Measurements from ENCODE around the gene ELOB.

The ELOB gene

GRCh38 chr16:2773188-2773968, 3.7 kb downstream of the ELOB start:
- H4K20me1 ChIP-seq (ENCODE audit: insufficient read depth, low read length): peaks cover 69% of the 10 kb centered on the region
- no peak overlapping the region for H3K4me2 ChIP-seq (ENCODE audit: insufficient read depth, low read length)
- 0 out of 2 replicates have a peak overlapping the region, but pooled peaks have one; percentile 24 for H3K27ac ChIP-seq (ENCODE audit: low read length)
- no peaks in the 10 kb centered on the region for H3K27me3 ChIP-seq (ENCODE audit: insufficient read depth, low read length, poor library complexity)
- no peak overlapping the region for H3K4me3 ChIP-seq (ENCODE audit: low read depth in 1 of 2, low read length in 2 of 2)
- H3K36me3 ChIP-seq (ENCODE audit: insufficient read depth, low read length): peaks cover 71% of the 10 kb centered on the region
- ATAC-seq (ENCODE audit: insufficient read depth, low read depth): no peak
- H3K9me3 ChIP-seq (ENCODE audit: insufficient read depth, low read length, severe bottlenecking): no peaks in the 10 kb centered on the region
- TF ChIP-seq EZH2 (IDR thresholded peaks at IDR 0.05; ENCODE audit: borderline replicate concordance, low read depth, low read length, severe bottlenecking): no peak
- TF ChIP-seq, protein P1, sequence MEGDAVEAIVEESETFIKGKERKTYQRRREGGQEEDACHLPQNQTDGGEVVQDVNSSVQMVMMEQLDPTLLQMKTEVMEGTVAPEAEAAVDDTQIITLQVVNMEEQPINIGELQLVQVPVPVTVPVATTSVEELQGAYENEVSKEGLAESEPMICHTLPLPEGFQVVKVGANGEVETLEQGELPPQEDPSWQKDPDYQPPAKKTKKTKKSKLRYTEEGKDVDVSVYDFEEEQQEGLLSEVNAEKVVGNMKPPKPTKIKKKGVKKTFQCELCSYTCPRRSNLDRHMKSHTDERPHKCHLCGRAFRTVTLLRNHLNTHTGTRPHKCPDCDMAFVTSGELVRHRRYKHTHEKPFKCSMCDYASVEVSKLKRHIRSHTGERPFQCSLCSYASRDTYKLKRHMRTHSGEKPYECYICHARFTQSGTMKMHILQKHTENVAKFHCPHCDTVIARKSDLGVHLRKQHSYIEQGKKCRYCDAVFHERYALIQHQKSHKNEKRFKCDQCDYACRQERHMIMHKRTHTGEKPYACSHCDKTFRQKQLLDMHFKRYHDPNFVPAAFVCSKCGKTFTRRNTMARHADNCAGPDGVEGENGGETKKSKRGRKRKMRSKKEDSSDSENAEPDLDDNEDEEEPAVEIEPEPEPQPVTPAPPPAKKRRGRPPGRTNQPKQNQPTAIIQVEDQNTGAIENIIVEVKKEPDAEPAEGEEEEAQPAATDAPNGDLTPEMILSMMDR (IDR thresholded peaks at IDR 0.05; ENCODE audit: borderline replicate concordance, extremely low read depth, low read length, poor library complexity, severe bottlenecking): no peak
- no peak overlapping the region for H2AFZ ChIP-seq (ENCODE audit: low read depth, low read length)
- no peak for DNase-seq
- no peak overlapping the region for H3K9ac ChIP-seq (ENCODE audit: low read depth, low read length)
- peaks cover 65% of the 10 kb centered on the region for H3K79me2 ChIP-seq (ENCODE audit: insufficient read depth, low read length)
- peaks cover 27% of the 10 kb centered on the region for H3K4me1 ChIP-seq (ENCODE audit: insufficient read depth, low read length)

DNA sequence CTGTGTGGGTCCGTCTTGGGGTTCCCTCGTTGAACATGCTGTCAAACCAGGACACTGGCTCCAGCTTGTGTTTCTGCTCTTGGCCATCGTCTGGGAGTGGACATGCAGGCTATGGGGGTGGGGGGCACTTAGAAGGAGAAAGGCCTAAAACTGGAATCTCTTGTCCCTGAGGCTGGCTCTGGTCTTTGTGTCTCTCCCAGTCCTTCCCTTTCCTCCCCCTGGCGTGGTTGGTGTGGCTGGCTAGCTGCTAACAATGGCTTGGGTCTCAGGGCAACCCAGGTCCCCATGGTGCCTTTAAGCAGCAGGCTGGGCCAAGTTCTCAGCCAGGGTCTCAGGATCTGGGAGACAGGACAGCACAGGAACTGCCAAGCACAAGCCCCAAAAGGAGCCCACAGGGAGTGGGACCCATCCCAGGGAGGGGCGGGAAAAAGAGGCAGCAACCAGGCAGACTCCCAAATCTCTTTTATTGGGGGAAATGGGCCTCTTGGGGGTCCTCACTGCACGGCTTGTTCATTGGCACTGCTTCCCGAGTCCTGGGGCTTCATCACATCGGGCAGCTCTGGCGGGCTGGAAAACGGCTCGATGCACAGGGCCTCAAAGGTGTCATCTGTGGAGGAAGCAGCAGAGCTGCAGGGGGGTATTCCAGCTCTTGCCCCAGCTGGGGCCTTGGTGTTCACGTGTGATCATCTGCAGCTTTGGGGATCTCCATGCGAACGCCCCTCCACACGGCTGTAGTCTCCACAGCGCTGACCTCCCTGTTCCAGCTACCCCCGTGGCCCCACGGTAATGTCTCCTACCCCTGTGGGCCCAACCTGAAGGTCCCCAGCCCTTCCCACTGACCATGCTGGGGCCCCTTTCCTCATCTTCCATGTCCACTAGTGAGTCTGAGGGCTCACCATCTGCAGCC, 5.3 kb downstream of the ELOB start:
- peaks cover 22% of the 10 kb centered on the region for H3K4me1 ChIP-seq (ENCODE audit: insufficient read depth, low read length)
- H3K4me3 ChIP-seq (ENCODE audit: low read depth in 1 of 2, low read length in 2 of 2): no peak overlapping the region
- no peaks in the 10 kb centered on the region for H3K27me3 ChIP-seq (ENCODE audit: insufficient read depth, low read length, poor library complexity)
- peaks cover 87% of the 10 kb centered on the region for H3K36me3 ChIP-seq (ENCODE audit: insufficient read depth, low read length)
- TF ChIP-seq EZH2 (IDR thresholded peaks at IDR 0.05; ENCODE audit: borderline replicate concordance, low read depth, low read length, severe bottlenecking): no peak
- TF ChIP-seq, protein P1 (IDR thresholded peaks at IDR 0.05; ENCODE audit: borderline replicate concordance, extremely low read depth, low read length, poor library complexity, severe bottlenecking): no peak
- H3K4me2 ChIP-seq (ENCODE audit: insufficient read depth, low read length): no peak overlapping the region
- no peak overlapping the region for H3K27ac ChIP-seq (ENCODE audit: low read length)
- H3K79me2 ChIP-seq (ENCODE audit: insufficient read depth, low read length): peaks cover 64% of the 10 kb centered on the region
- no peak for DNase-seq
- 0 out of 3 replicates have a peak, but pooled peaks have one; percentile 4 for ATAC-seq (ENCODE audit: insufficient read depth, low read depth)
- H3K9me3 ChIP-seq (ENCODE audit: insufficient read depth, low read length, severe bottlenecking): no peaks in the 10 kb centered on the region
- no peak overlapping the region for H3K9ac ChIP-seq (ENCODE audit: low read depth, low read length)
- H4K20me1 ChIP-seq (ENCODE audit: insufficient read depth, low read length): peaks cover 85% of the 10 kb centered on the region
- no peak overlapping the region for H2AFZ ChIP-seq (ENCODE audit: low read depth, low read length)

- no peaks in the 10 kb centered on the region for H3K27me3 ChIP-seq (ENCODE audit: insufficient read depth, low read length, poor library complexity)
Measured at GRCh38 chr16:2770057-2770951, 6.8 kb downstream of the ELOB start.

More at GRCh38 chr16:2770057-2770951, 6.8 kb downstream of the ELOB start:
- Histone ChIP-seq H3K9ac (ENCODE audit: low read depth, low read length) (no peak overlapping the region), H3K36me3 (ENCODE audit: insufficient read depth, low read length) (peaks cover 99% of the 10 kb centered on the region), H3K27ac (ENCODE audit: low read length) (no peak overlapping the region), H3K4me1 (ENCODE audit: insufficient read depth, low read length) (peaks cover 10% of the 10 kb centered on the region), H2AFZ (ENCODE audit: low read depth, low read length) (no peak overlapping the region), H4K20me1 (ENCODE audit: insufficient read depth, low read length) (peaks cover 87% of the 10 kb centered on the region), H3K79me2 (ENCODE audit: insufficient read depth, low read length) (peaks cover 64% of the 10 kb centered on the region), H3K9me3 (ENCODE audit: insufficient read depth, low read length, severe bottlenecking) (no peaks in the 10 kb centered on the region), H3K4me3 (ENCODE audit: low read depth in 1 of 2, low read length in 2 of 2) (no peak overlapping the region), H3K4me2 (ENCODE audit: insufficient read depth, low read length) (no peak overlapping the region)
- TF ChIP-seq EZH2 (IDR thresholded peaks at IDR 0.05; ENCODE audit: borderline replicate concordance, low read depth, low read length, severe bottlenecking): no peak
- TF ChIP-seq, protein P1 (IDR thresholded peaks at IDR 0.05; ENCODE audit: borderline replicate concordance, extremely low read depth, low read length, poor library complexity, severe bottlenecking): peak; percentile 48
- ATAC-seq (ENCODE audit: insufficient read depth, low read depth): peak; percentile 43
- peak; percentile 36 for DNase-seq

All from DND-41 (cell line).